GM11168 (cell line): ENCODE results near the gene NR1H2.

ENCODE experiments used
- in situ Hi-C: fragments of 300-500 bp; cut with MboI; formaldehyde crosslinking; loops from one replicate; pipeline ENCODE4 v1.12.0; 2022; ENCODE audit warnings: low sequenced_read_pairs; ENCODE audit not compliant: unreplicated experiment

The NR1H2 gene

GRCh38 chr19:50394017-50394416, 17.8 kb downstream of the NR1H2 start:
- in situ Hi-C loops: no loop called here

GRCh38 chr19:50398675-50399367, 22.6 kb downstream of the NR1H2 start:
- in situ Hi-C loops: no loop called here

- in situ Hi-C loops: no loop called here
Observed at GRCh38 chr19:50399368-50399745, 23.1 kb downstream of the NR1H2 start.

- in situ Hi-C loops: no loop called here
Observed at GRCh38 chr19:50401605-50402450, 25.6 kb downstream of the NR1H2 start.

GRCh38 chr19:50402544-50403301, 26.5 kb downstream of the NR1H2 start:
- in situ Hi-C loops: no loop called here

- in situ Hi-C loops: no loop called here
Observed at GRCh38 chr19:50406156-50406820, 30.0 kb downstream of the NR1H2 start.

- in situ Hi-C loops: no loop called here
Observed at GRCh38 chr19:50406829-50407228, 30.6 kb downstream of the NR1H2 start.

GRCh38 chr19:50409347-50409746, 33.1 kb downstream of the NR1H2 start:
- in situ Hi-C loops: no loop called here

- in situ Hi-C loops: no loop called here
Observed at GRCh38 chr19:50410109-50410508, 33.9 kb downstream of the NR1H2 start.

GRCh38 chr19:50412419-50412818, 36.2 kb downstream of the NR1H2 start:
- in situ Hi-C loops: no loop called here

- in situ Hi-C loops: no loop called here
Observed at GRCh38 chr19:50413096-50413495, 36.8 kb downstream of the NR1H2 start.

- in situ Hi-C loops: no loop called here
Observed at GRCh38 chr19:50413531-50413930, 37.3 kb downstream of the NR1H2 start.

GRCh38 chr19:50414864-50415660, 38.8 kb downstream of the NR1H2 start:
- in situ Hi-C loops: no loop called here

- in situ Hi-C loops: no loop called here
Observed at GRCh38 chr19:50415661-50416033, 39.4 kb downstream of the NR1H2 start.

GRCh38 chr19:50416034-50416977, 40.0 kb downstream of the NR1H2 start:
- in situ Hi-C loops: no loop called here

GRCh38 chr19:50417111-50418081, 41.1 kb downstream of the NR1H2 start:
- in situ Hi-C loops: no loop called here

GRCh38 chr19:50418176-50419021, 42.1 kb downstream of the NR1H2 start, which contains the start of gene SPIB:
Gene SPIB (plus strand): TSS chr19:50418938. CDS start chr19:50418963, 25 bp downstream.
- in situ Hi-C loops: no loop called here
